H9 (cell line): Measurements from ENCODE around the gene VWA8. TPM values are rescaled to one million over a fixed set of nuclear protein-coding genes. Genes with fewer than 3 reads are reported as not detected.

Experiments used
- DNase-seq: peaks from one replicate; pipeline ENCODE4 v3.0.0-alpha.2; 2017
- H2AFZ ChIP-seq: one replicate; pipeline ENCODE4 v1.6.1; 2013; ENCODE audit warnings: mild to moderate bottlenecking, low read length, control low read depth, moderate library complexity
- H2AK5ac ChIP-seq: 2 replicates; pipeline ENCODE4 v1.6.1; 2013; ENCODE audit warnings: low read length, control low read depth, mixed read lengths; ENCODE audit not compliant: insufficient read length
- H2BK120ac ChIP-seq: one replicate; pipeline ENCODE4 v1.6.1; 2013; ENCODE audit warnings: low read depth, mild to moderate bottlenecking, low read length, control low read depth, inconsistent platforms; ENCODE audit not compliant: poor library complexity, severe bottlenecking
- H2BK12ac ChIP-seq: 2 replicates; pipeline ENCODE4 v1.6.1; 2013; ENCODE audit warnings: low read length, control low read depth, mixed read lengths, low read depth; ENCODE audit not compliant: insufficient read length
- H2BK15ac ChIP-seq: 2 replicates; pipeline ENCODE4 v1.6.1; 2013; ENCODE audit warnings: low read depth, low read length, control low read depth
- H2BK20ac ChIP-seq: one replicate; pipeline ENCODE4 v1.6.1; 2013; ENCODE audit warnings: low read depth, mild to moderate bottlenecking, low read length, control low read depth, inconsistent platforms; ENCODE audit not compliant: poor library complexity, severe bottlenecking
- H2BK5ac ChIP-seq: 2 replicates; pipeline ENCODE4 v1.6.1; 2013; ENCODE audit warnings: low read length, control low read depth, mixed read lengths; ENCODE audit not compliant: insufficient read length
- H3K14ac ChIP-seq: 2 replicates; pipeline ENCODE4 v1.6.1; 2013; ENCODE audit warnings: low read length, control low read depth; ENCODE audit not compliant: insufficient read depth
- H3K18ac ChIP-seq: 2 replicates; pipeline ENCODE4 v1.6.1; 2013; ENCODE audit warnings: low read depth, mild to moderate bottlenecking, mixed read lengths, low read length, control low read depth; ENCODE audit not compliant: insufficient read length
- H3K23ac ChIP-seq: 2 replicates; pipeline ENCODE4 v1.6.1; 2013; ENCODE audit warnings: low read length, control low read depth, mixed read lengths, low read depth; ENCODE audit not compliant: insufficient read length
- H3K23me2 ChIP-seq: 2 replicates; pipeline ENCODE4 v1.6.1; 2013; ENCODE audit warnings: low read depth, mild to moderate bottlenecking, mixed read lengths, low read length, control low read depth; ENCODE audit not compliant: insufficient read length, poor library complexity, severe bottlenecking
- H3K27ac ChIP-seq: 2 replicates; pipeline ENCODE4 v1.5.1; 2013; ENCODE audit warnings: low read length, control low read depth, mixed read lengths, low read depth; ENCODE audit not compliant: insufficient read length
- H3K27me3 ChIP-seq: 2 replicates; pipeline ENCODE4 v1.6.1; 2013; ENCODE audit warnings: low read length, control low read depth, inconsistent platforms; ENCODE audit not compliant: insufficient read depth
- H3K4ac ChIP-seq: 2 replicates; pipeline ENCODE4 v1.6.1; 2013; ENCODE audit warnings: low read depth, mild to moderate bottlenecking, control low read depth, inconsistent platforms, low read length, moderate library complexity
- H3K4me1 ChIP-seq: 2 replicates; pipeline ENCODE4 v1.6.1; 2013; ENCODE audit warnings: low read length, control low read depth, inconsistent platforms; ENCODE audit not compliant: insufficient read depth
- H3K4me2 ChIP-seq: 2 replicates; pipeline ENCODE4 v1.6.1; 2013; ENCODE audit warnings: low read length, control low read depth, mixed read lengths; ENCODE audit not compliant: insufficient read length, insufficient read depth
- H3K56ac ChIP-seq: 2 replicates; pipeline ENCODE4 v1.6.1; 2013; ENCODE audit warnings: low read depth, mild to moderate bottlenecking, mixed read lengths, low read length, control low read depth; ENCODE audit not compliant: insufficient read length
- H3K79me1 ChIP-seq: 2 replicates; pipeline ENCODE4 v1.6.1; 2013; ENCODE audit warnings: low read depth, mild to moderate bottlenecking, moderate library complexity, low read length, control low read depth, inconsistent platforms; ENCODE audit not compliant: insufficient read depth, poor library complexity, severe bottlenecking
- H3K79me2 ChIP-seq: 2 replicates; pipeline ENCODE4 v1.6.1; 2013; ENCODE audit warnings: low read length, control low read depth, inconsistent platforms; ENCODE audit not compliant: insufficient read depth
- H3K9ac ChIP-seq: 2 replicates; pipeline ENCODE4 v1.6.1; 2013; ENCODE audit warnings: low read length, control low read depth, mixed read lengths; ENCODE audit not compliant: insufficient read length; ENCODE audit errors: extremely low read depth
- H3K9me3 ChIP-seq: one replicate; pipeline ENCODE4 v1.6.1; 2013; ENCODE audit warnings: low read depth, low read length, inconsistent platforms; ENCODE audit not compliant: control insufficient read depth
- H3T11ph ChIP-seq: one replicate; pipeline ENCODE4 v1.6.1; 2013; ENCODE audit warnings: mild to moderate bottlenecking, low read length, control low read depth, inconsistent platforms
- H4K20me1 ChIP-seq: one replicate; pipeline ENCODE4 v1.6.1; 2013; ENCODE audit not compliant: control insufficient read depth, insufficient read length, insufficient read depth
- H4K5ac ChIP-seq: 2 replicates; pipeline ENCODE4 v1.6.1; 2013; ENCODE audit warnings: low read depth, mild to moderate bottlenecking, mixed read lengths, low read length, control low read depth; ENCODE audit not compliant: insufficient read length
- H4K8ac ChIP-seq: replicated peaks from 2 replicates; pipeline ENCODE4 v1.6.1; 2013; ENCODE audit warnings: low read length, control low read depth, mixed read lengths, low read depth; ENCODE audit not compliant: insufficient read length
- H4K91ac ChIP-seq: 2 replicates; pipeline ENCODE4 v1.6.1; 2013; ENCODE audit warnings: low read depth, mild to moderate bottlenecking, moderate library complexity, mixed read lengths, low read length, control low read depth; ENCODE audit not compliant: insufficient read length
- H3K27ac Mint-ChIP-seq, 3 experiments: 2 replicates in 2 of 3; 3 replicates in 1 of 3; pipeline ENCODE4 v1.8.0; 2020 to 2021; ENCODE audit warnings: mixed read lengths in 3 of 3, mild to moderate bottlenecking in 1 of 3, moderate library complexity in 1 of 3
- H3K27me3 Mint-ChIP-seq: 2 replicates; pipeline ENCODE4 v1.8.0; 2021; ENCODE audit warnings: low read depth, mild to moderate bottlenecking, moderate library complexity, mixed read lengths
- H3K36me3 Mint-ChIP-seq, 3 experiments: 2 replicates in 2 of 3; 3 replicates in 1 of 3; pipeline ENCODE4 v1.8.0; 2020 to 2021; ENCODE audit warnings: low read depth in 3 of 3, mixed read lengths in 3 of 3; ENCODE audit not compliant: insufficient read depth in 1 of 3
- H3K4me1 Mint-ChIP-seq, 2 experiments: 2 replicates each; pipeline ENCODE4 v1.8.0; 2020; ENCODE audit warnings: mixed read lengths in 2 of 2
- H3K4me3 Mint-ChIP-seq, 2 experiments: 2 replicates in 1 of 2; 3 replicates in 1 of 2; pipeline ENCODE4 v1.8.0; 2020 to 2021; ENCODE audit warnings: mild to moderate bottlenecking in 2 of 2, mixed read lengths in 2 of 2, moderate library complexity in 1 of 2
- H3K9me3 Mint-ChIP-seq, 2 experiments: 2 replicates in 1 of 2; 3 replicates in 1 of 2; pipeline ENCODE4 v1.8.0; 2020; ENCODE audit warnings: mild to moderate bottlenecking in 2 of 2, mixed read lengths in 2 of 2, moderate library complexity in 1 of 2
- CTCF ChIP-seq: fragments of 200-600 bp; sonication (generic); conservative IDR thresholded peaks from 3 replicates; pipeline ENCODE4 v1.8.0; 2021; ENCODE audit warnings: antibody characterized with exemption, mild to moderate bottlenecking
- WGBS: extraction: QIAGEN DNeasy Blood & Tissue Kit; methylation state at CpG from one replicate; pipeline ENCODE4 v1.1.7; 2013; ENCODE audit warnings: missing lambda C conversion rate, low lambda C conversion rate, mixed read lengths; ENCODE audit not compliant: insufficient read length; ENCODE audit errors: extremely low coverage; 5-methylcytosine and 5-hydroxymethylcytosine counted together
- total RNA-seq: library from RNA; stranded (reverse); gene quantifications from 2 replicates; pipeline ENCODE4 v1.2.1, GENCODE V29; 2021

The VWA8 gene
- total RNA-seq, 1 experiment from 2014 or later: 17.4 TPM

DNA sequence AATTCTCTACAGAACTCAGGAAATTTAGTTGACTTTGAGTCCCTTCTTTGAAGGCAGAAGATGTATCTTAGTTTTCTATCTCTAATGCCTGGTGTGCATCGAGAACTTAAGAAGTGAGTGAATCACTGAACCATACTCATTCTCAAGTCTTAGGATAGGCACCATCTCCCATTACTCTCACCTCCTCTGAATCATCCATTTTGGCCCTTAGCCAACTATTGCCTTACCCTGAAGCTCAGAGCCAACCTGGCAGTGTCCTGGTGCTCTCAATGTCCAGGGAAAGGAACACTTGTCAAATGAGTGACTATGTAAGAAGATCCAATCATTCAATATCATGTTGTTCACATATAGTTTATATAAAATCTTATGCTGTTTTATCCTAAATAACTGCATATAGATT lies 357.0 kb downstream of the VWA8 start:
- DNase-seq: no peak

More for the DNA sequence above, 357.0 kb downstream of the VWA8 start:
- no peaks in the 10 kb centered on the region for H3K27me3 ChIP-seq
- no peak overlapping the region for H2AK5ac ChIP-seq
- H3K79me1 ChIP-seq: no peaks in the 10 kb centered on the region
- no peak for TF ChIP-seq CTCF
- no CpG with 5 or more reads among the region's 1 CpG for WGBS
- no peaks in the 10 kb centered on the region for H3K4me1 Mint-ChIP-seq
- H3K9ac ChIP-seq: no peak overlapping the region
- no peak overlapping the region for H2BK5ac ChIP-seq
- H2BK120ac ChIP-seq: no peak overlapping the region
- no peak overlapping the region for H2BK15ac ChIP-seq
- H3K4ac ChIP-seq: no peak overlapping the region
- no peaks in the 10 kb centered on the region for H4K20me1 ChIP-seq
- H3K27me3 Mint-ChIP-seq: no peaks in the 10 kb centered on the region
- H4K8ac ChIP-seq: no peak overlapping the region
- no peak overlapping the region for H3K23ac ChIP-seq
- H3K27ac ChIP-seq: no peak overlapping the region
- H3T11ph ChIP-seq: no peak overlapping the region
- H4K91ac ChIP-seq: no peak overlapping the region
- no peak overlapping the region for H2BK20ac ChIP-seq
- H3K4me3 Mint-ChIP-seq: no peak overlapping the region
- H3K79me2 ChIP-seq: no peaks in the 10 kb centered on the region
- no peak overlapping the region for H3K56ac ChIP-seq
- no peaks in the 10 kb centered on the region for H3K23me2 ChIP-seq
- H3K9me3 Mint-ChIP-seq: no peaks in the 10 kb centered on the region
- no peak overlapping the region for H2AFZ ChIP-seq
- no peaks in the 10 kb centered on the region for H3K9me3 ChIP-seq
- H3K18ac ChIP-seq: no peak overlapping the region
- no peak overlapping the region for H3K14ac ChIP-seq
- H3K4me2 ChIP-seq: no peak overlapping the region
- no peak overlapping the region for H4K5ac ChIP-seq
- H3K4me1 ChIP-seq: no peaks in the 10 kb centered on the region
- H3K27ac Mint-ChIP-seq: no peak overlapping the region
- no peak overlapping the region for H2BK12ac ChIP-seq
- peaks cover 0 to 4% (median 2%) of the 10 kb centered on the region in 3 experiments; a peak in 2 of 7 replicates for H3K36me3 Mint-ChIP-seq
